Measurements from ENCODE around the gene CCDC167. TPM values are rescaled to one million over a fixed set of nuclear protein-coding genes. Genes with fewer than 3 reads are reported as not detected.

Gene CCDC167
- total and polyA plus RNA-seq, 7 donors, result 13.8 to 54.0 (median 24.8) TPM

- DNase-seq, result no peak
- Histone ChIP-seq H3K9me3 (no peaks in the 10 kb centered on the region), H3K27ac (no peak overlapping the region), H3K36me3 (no peaks in the 10 kb centered on the region), H3K27me3 (peaks cover 0 to 11% (median 0%) of the 10 kb centered on the region in 3 donors), H3K4me3 (no peak overlapping the region), H3K4me1 (no peaks in the 10 kb centered on the region)
- intact Hi-C loops (cut with DNase I), result no loop called here
- TF ChIP-seq, protein P1, sequence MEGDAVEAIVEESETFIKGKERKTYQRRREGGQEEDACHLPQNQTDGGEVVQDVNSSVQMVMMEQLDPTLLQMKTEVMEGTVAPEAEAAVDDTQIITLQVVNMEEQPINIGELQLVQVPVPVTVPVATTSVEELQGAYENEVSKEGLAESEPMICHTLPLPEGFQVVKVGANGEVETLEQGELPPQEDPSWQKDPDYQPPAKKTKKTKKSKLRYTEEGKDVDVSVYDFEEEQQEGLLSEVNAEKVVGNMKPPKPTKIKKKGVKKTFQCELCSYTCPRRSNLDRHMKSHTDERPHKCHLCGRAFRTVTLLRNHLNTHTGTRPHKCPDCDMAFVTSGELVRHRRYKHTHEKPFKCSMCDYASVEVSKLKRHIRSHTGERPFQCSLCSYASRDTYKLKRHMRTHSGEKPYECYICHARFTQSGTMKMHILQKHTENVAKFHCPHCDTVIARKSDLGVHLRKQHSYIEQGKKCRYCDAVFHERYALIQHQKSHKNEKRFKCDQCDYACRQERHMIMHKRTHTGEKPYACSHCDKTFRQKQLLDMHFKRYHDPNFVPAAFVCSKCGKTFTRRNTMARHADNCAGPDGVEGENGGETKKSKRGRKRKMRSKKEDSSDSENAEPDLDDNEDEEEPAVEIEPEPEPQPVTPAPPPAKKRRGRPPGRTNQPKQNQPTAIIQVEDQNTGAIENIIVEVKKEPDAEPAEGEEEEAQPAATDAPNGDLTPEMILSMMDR (IDR thresholded peaks at IDR 0.05), result no peak
- no peak for TF ChIP-seq EP300 (IDR thresholded peaks at IDR 0.05)
- no peak for TF ChIP-seq POLR2A (IDR thresholded peaks at IDR 0.05)
- TF ChIP-seq POLR2AphosphoS5 (IDR thresholded peaks at IDR 0.05), result no peak
- 85 to 89% methylated on average over 3 of the region's 3 CpGs for WGBS, 2 donors
These were observed 23.1 kb upstream of the CCDC167 start for GRCh38 chr6:37522836-37523235.

GRCh38 chr6:37521674-37522073 is 22.0 kb upstream of the CCDC167 start:
- Histone ChIP-seq H3K36me3 (no peaks in the 10 kb centered on the region), H3K27ac (no peak overlapping the region), H3K27me3 (peaks cover 0 to 8% (median 0%) of the 10 kb centered on the region in 3 donors), H3K4me1 (peaks cover 0 to 2% (median under 1%) of the 10 kb centered on the region in 4 donors), H3K9me3 (no peaks in the 10 kb centered on the region), H3K4me3 (no peak overlapping the region)
- 41 to 64% methylated on average over 4 of the region's 4 CpGs for WGBS, 2 donors
- DNase-seq, result no peak
- TF ChIP-seq POLR2AphosphoS5 (IDR thresholded peaks at IDR 0.05) (no peak), POLR2A (IDR thresholded peaks at IDR 0.05) (no peak), EP300 (IDR thresholded peaks at IDR 0.05) (no peak)
- TF ChIP-seq, protein P1 (IDR thresholded peaks at IDR 0.05), result no peak
- intact Hi-C loops (cut with DNase I), result no loop called here

DNA sequence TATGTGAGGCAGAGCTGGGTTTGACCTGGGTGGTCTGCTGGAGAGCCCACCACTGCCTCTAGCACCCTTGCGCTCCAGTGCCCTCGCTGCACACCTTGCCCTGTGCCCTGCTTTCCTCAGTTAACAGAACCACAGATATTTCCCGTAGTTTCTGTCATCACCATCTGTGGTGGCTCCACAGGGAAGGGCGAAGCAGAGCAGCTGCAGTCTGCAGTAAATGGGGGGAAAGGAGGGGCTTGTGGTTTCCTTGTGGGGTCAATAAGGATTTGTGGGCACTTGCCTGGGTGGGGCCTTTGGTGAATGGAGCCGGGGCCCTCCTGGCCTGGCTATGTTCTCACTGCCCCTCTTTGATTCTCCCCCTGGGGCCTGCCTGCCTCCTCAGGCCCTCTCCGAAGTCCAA is 21.2 kb upstream of the CCDC167 start:
- Histone ChIP-seq H3K9me3 (no peaks in the 10 kb centered on the region), H3K4me1 (peaks cover 0 to 9% (median 8%) of the 10 kb centered on the region in 4 donors), H3K4me3 (no peak overlapping the region), H3K27me3 (peaks cover 0 to 8% (median 0%) of the 10 kb centered on the region in 3 donors), H3K36me3 (no peaks in the 10 kb centered on the region), H3K27ac (no peak overlapping the region)
- intact Hi-C loops (cut with DNase I), result no loop called here
- 61 to 75% methylated on average over 6 of the region's 6 CpGs for WGBS, 2 donors
- no peak for DNase-seq
- TF ChIP-seq POLR2AphosphoS5 (IDR thresholded peaks at IDR 0.05), result no peak
- no peak for TF ChIP-seq POLR2A (IDR thresholded peaks at IDR 0.05)
- TF ChIP-seq EP300 (IDR thresholded peaks at IDR 0.05), result no peak
- TF ChIP-seq, protein P1 (IDR thresholded peaks at IDR 0.05), result no peak

GRCh38 chr6:37519461-37519860 is 19.8 kb upstream of the CCDC167 start:
- intact Hi-C loops (cut with DNase I), result no loop called here
- WGBS, 2 donors, result 95% methylated on average over 5 of the region's 5 CpGs
- TF ChIP-seq EP300 (IDR thresholded peaks at IDR 0.05) (no peak), POLR2AphosphoS5 (IDR thresholded peaks at IDR 0.05) (no peak), POLR2A (IDR thresholded peaks at IDR 0.05) (no peak)
- TF ChIP-seq, protein P1 (IDR thresholded peaks at IDR 0.05), result no peak

DNA sequence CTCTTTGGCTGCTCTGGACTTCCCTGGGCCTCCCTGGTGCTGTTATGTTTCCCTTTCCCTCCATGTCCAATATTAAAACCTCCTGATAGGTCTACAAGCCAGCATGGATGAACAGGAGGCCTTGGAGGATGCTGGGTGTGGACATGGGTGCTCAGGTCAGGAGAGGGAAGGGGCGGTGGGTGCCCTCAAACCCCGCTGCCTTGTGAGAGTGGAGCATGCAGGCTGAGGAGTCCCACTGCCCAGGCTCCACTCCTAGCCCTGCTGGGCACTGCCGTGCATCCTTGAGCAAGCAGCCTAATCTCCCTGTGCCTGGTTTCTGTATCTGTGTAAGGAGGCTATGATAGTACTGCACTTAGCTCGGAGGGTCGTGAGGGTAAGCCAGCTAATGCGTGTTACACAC is 18.4 kb upstream of the CCDC167 start:
- no peak for TF ChIP-seq EP300 (IDR thresholded peaks at IDR 0.05)
- TF ChIP-seq POLR2A (IDR thresholded peaks at IDR 0.05), result no peak
- TF ChIP-seq, protein P1 (IDR thresholded peaks at IDR 0.05), result no peak
- no peak for TF ChIP-seq POLR2AphosphoS5 (IDR thresholded peaks at IDR 0.05)
- no peak for DNase-seq
- WGBS, 2 donors, result 85 to 90% methylated on average over 6 of the region's 6 CpGs
- peaks cover 0 to 21% (median 0%) of the 10 kb centered on the region in 3 donors for H3K27me3 ChIP-seq
- no peaks in the 10 kb centered on the region for H3K36me3 ChIP-seq
- peaks cover 0 to 13% (median 12%) of the 10 kb centered on the region in 4 donors for H3K4me1 ChIP-seq
- H3K9me3 ChIP-seq, result no peaks in the 10 kb centered on the region
- H3K4me3 ChIP-seq, result no peak overlapping the region
- H3K27ac ChIP-seq, result no peak overlapping the region
- intact Hi-C loops (cut with DNase I), result no loop called here

More at GRCh38 chr6:37519461-37519860, 19.8 kb upstream of the CCDC167 start:
- DNase-seq, result no peak
- no peak overlapping the region for H3K4me3 ChIP-seq
- peaks cover 0 to 8% (median 0%) of the 10 kb centered on the region in 3 donors for H3K27me3 ChIP-seq
- peaks cover 0 to 13% (median 12%) of the 10 kb centered on the region in 4 donors for H3K4me1 ChIP-seq
- H3K9me3 ChIP-seq, result no peaks in the 10 kb centered on the region
- H3K36me3 ChIP-seq, result no peaks in the 10 kb centered on the region
- H3K27ac ChIP-seq, result no peak overlapping the region

Data from sigmoid colon (tissue), 7 donors.